ENCODE results near the gene GATA1. TPM values are rescaled to one million over a fixed set of nuclear protein-coding genes. Genes with fewer than 3 reads are reported as not detected.

The GATA1 gene
- polyA plus RNA-seq, 1 of the 3 experiments (the other 2 are of a cell fraction) = not detected

DNA sequence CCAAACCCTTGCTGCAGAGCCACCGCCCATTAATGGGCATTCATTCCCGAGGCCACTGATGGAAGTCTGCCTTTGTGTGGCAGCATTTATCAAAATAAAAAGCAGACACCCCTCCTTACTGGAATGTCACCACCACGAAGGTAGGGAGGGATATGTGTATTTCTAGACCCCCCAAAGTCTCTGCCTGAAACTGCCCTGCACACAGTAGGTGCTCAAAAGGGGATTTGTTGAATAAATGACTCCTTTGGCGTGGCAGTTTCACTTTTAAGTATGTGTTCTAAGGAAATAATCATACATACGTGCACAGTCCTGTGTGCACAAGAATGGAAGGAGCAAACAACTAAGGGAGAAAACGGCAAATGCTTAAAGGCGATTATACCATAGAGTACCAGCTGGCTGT is 48.5 kb upstream of the GATA1 start:
- H3K79me2 ChIP-seq (ENCODE audit: insufficient read depth) = no peaks in the 10 kb centered on the region
- H3K27ac ChIP-seq (ENCODE audit: low read depth in 2 of 2, low read length in 1 of 2) = peak overlapping the region; percentile 81 to 86
- ChIA-PET POLR2A (interaction anchor here (0.6 to 1.4 kb wide), 5 partner anchors 9 to 106 kb away, joined by 3 to 8 read pairs (median 4); partner anchors contain the start of genes HDAC6 and SUV39H1), CTCF (no interaction called here)
- no peaks in the 10 kb centered on the region for H3F3A ChIP-seq (replicated peaks; ENCODE audit: insufficient read depth)
- peak overlapping the region; percentile 74; the same call in 1 of the 2 replicates for H2AFZ ChIP-seq (ENCODE audit: low read depth)
- H3K36me3 ChIP-seq (replicated peaks in 1 of 2; ENCODE audit: control insufficient read depth in 1 of 2, insufficient read depth in 2 of 2, low read length in 1 of 2) = no peaks in the 10 kb centered on the region
- TF ChIP-seq MXI1 (IDR thresholded peaks at IDR 0.05; ENCODE audit: low read depth, low read length) (no peak), FOXJ3 (CRISPR knock-in tag; IDR thresholded peaks at IDR 0.05) (no peak), NRF1 (IDR thresholded peaks at IDR 0.05; ENCODE audit: low read depth, low read length) (no peak), RXRA (IDR thresholded peaks at IDR 0.05; ENCODE audit: borderline replicate concordance, low read depth) (no peak), SMC3 (IDR thresholded peaks at IDR 0.05; ENCODE audit: low read depth, low read length) (no peak), TCF12 (IDR thresholded peaks at IDR 0.05) (no peak), EZH2phosphoT487 (IDR thresholded peaks at IDR 0.05; ENCODE audit: borderline replicate concordance, low read depth) (no peak), YY1 (IDR thresholded peaks at IDR 0.05; ENCODE audit: low read depth) (no peak), FOSL2 (IDR thresholded peaks at IDR 0.05; ENCODE audit: borderline replicate concordance, low read depth) (no peak), GABPA (IDR thresholded peaks at IDR 0.05; ENCODE audit: low read depth) (no peak), EP300 (IDR thresholded peaks at IDR 0.05; ENCODE audit: borderline replicate concordance in 1 of 2, low read depth in 1 of 2, low read length in 1 of 2) (no peak), RCOR1 (IDR thresholded peaks at IDR 0.05; ENCODE audit: low read length) (no peak), TEAD4 (IDR thresholded peaks at IDR 0.05; ENCODE audit: borderline replicate concordance, insufficient read depth) (no peak), JUND (IDR thresholded peaks at IDR 0.05) (no peak), POLR2AphosphoS5 (IDR thresholded peaks at IDR 0.05; ENCODE audit: low read depth, low read length) (no peak)
- TF ChIP-seq, protein P1, sequence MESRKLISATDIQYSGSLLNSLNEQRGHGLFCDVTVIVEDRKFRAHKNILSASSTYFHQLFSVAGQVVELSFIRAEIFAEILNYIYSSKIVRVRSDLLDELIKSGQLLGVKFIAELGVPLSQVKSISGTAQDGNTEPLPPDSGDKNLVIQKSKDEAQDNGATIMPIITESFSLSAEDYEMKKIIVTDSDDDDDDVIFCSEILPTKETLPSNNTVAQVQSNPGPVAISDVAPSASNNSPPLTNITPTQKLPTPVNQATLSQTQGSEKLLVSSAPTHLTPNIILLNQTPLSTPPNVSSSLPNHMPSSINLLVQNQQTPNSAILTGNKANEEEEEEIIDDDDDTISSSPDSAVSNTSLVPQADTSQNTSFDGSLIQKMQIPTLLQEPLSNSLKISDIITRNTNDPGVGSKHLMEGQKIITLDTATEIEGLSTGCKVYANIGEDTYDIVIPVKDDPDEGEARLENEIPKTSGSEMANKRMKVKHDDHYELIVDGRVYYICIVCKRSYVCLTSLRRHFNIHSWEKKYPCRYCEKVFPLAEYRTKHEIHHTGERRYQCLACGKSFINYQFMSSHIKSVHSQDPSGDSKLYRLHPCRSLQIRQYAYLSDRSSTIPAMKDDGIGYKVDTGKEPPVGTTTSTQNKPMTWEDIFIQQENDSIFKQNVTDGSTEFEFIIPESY (IDR thresholded peaks at IDR 0.05; ENCODE audit: borderline replicate concordance, low read depth) = no peak
- TF ChIP-seq, protein P2, sequence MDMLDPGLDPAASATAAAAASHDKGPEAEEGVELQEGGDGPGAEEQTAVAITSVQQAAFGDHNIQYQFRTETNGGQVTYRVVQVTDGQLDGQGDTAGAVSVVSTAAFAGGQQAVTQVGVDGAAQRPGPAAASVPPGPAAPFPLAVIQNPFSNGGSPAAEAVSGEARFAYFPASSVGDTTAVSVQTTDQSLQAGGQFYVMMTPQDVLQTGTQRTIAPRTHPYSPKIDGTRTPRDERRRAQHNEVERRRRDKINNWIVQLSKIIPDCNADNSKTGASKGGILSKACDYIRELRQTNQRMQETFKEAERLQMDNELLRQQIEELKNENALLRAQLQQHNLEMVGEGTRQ (IDR thresholded peaks at IDR 0.05; ENCODE audit: borderline replicate concordance, low read depth, low read length) = no peak
- no peaks in the 10 kb centered on the region for H4K20me1 ChIP-seq (ENCODE audit: insufficient read depth)
- H3K27me3 ChIP-seq (ENCODE audit: insufficient read depth) = peaks cover 9% of the 10 kb centered on the region; the same call in 1 of the 2 replicates
- 29% methylated on average over 7 of the region's 7 CpGs for WGBS (ENCODE audit: low lambda C conversion rate)
- H3K4me3 ChIP-seq (ENCODE audit: low read depth in 2 of 2, low read length in 1 of 2) = peak overlapping the region; percentile 52 to 64
- peak overlapping the region; percentile 80 for H3K4me2 ChIP-seq
- H3K4me1 ChIP-seq (ENCODE audit: control insufficient read depth in 1 of 2, insufficient read depth in 2 of 2, low read depth in 1 of 2, low read length in 1 of 2) = peaks cover 4 to 6% of the 10 kb centered on the region in 2 experiments; a peak in 1 of 4 replicates
- no peak for DNase-seq
- H3K9ac ChIP-seq = peak overlapping the region; percentile 84
- H3K9me2 ChIP-seq = no peaks in the 10 kb centered on the region
- no peaks in the 10 kb centered on the region for H3K9me3 ChIP-seq
